ENCODE measurements around the gene MYO1F. TPM values are rescaled to one million over a fixed set of nuclear protein-coding genes. Genes with fewer than 3 reads are reported as not detected.

The MYO1F gene
- polyA plus RNA-seq, 2 of the 4 experiments (the other 2 are of a cell fraction): 0.23 to 0.37 TPM

GRCh38 chr19:8592231-8593009 is 15.2 kb upstream of the MYO1F start (continued):
- TF ChIP-seq FOSL2 (IDR thresholded peaks at IDR 0.05) (no peak), FOSL2 (CRISPR knock-in tag; IDR thresholded peaks at IDR 0.05) (no peak), HES2 (IDR thresholded peaks at IDR 0.05) (no peak), EHMT2 (IDR thresholded peaks at IDR 0.05; ENCODE audit: low read depth) (no peak), ESRRA (IDR thresholded peaks at IDR 0.05; ENCODE audit: borderline replicate concordance, low read length) (no peak)

GRCh38 chr19:8589177-8589714 is 12.0 kb upstream of the MYO1F start:
- Histone ChIP-seq H3K27ac (no peak overlapping the region), H3K4me3 (no peak overlapping the region), H3K4me1 (0 out of 3 replicates have a peak, but pooled peaks cover 7% of the 10 kb centered on the region), H3K4me2 (no peak overlapping the region), H3K9me3 (no peaks in the 10 kb centered on the region)
- FAIRE-seq (no peak), ATAC-seq (no peak), DNase-seq (ENCODE audit: low read depth in 1 of 2, low spot score in 1 of 2) (no peak)
- ChIA-PET CTCF (interaction anchor here (1.2 to 1.4 kb wide), 2 partner anchors 8 to 9 kb away, joined by 5 read pairs; no protein-coding TSS in a partner anchor), POLR2A (no interaction called here)
- TF ChIP-seq POLR2AphosphoS2 (conservative IDR thresholded peaks at IDR 0.05; ENCODE audit: low read length) (no peak), EHMT2 (IDR thresholded peaks at IDR 0.05; ENCODE audit: low read depth) (no peak), BHLHE40 (IDR thresholded peaks at IDR 0.05; ENCODE audit: low read depth, low read length) (no peak), KDM1A (IDR thresholded peaks at IDR 0.05; ENCODE audit: low read depth) (no peak), SMC3 (IDR thresholded peaks at IDR 0.05) (no peak), JUN (IDR thresholded peaks at IDR 0.05) (no peak), FOSB (CRISPR knock-in tag; IDR thresholded peaks at IDR 0.05) (no peak), ZFP36 (IDR thresholded peaks at IDR 0.05; ENCODE audit: borderline replicate concordance, partially characterized antibody) (no peak), SREBF2 (IDR thresholded peaks at IDR 0.05) (no peak), CTCF (IDR thresholded peaks at IDR 0.05) (no peak), ZSCAN20 (CRISPR knock-in tag; IDR thresholded peaks at IDR 0.05) (no peak), ATOH8 (CRISPR knock-in tag; IDR thresholded peaks at IDR 0.05; ENCODE audit: low read depth) (no peak), JUNB (IDR thresholded peaks at IDR 0.05) (no peak), NR3C1 (IDR thresholded peaks at IDR 0.05) (no peak), NFE2L2 (conservative IDR thresholded peaks at IDR 0.05; ENCODE audit: low read length) (no peak), EP300 (IDR thresholded peaks at IDR 0.05) (no peak), HOXA7 (CRISPR knock-in tag; IDR thresholded peaks at IDR 0.05) (no peak), CHD2 (IDR thresholded peaks at IDR 0.05; ENCODE audit: low read length, partially characterized antibody) (no peak), KDM5A (IDR thresholded peaks at IDR 0.05) (no peak), MAZ (IDR thresholded peaks at IDR 0.05; ENCODE audit: borderline replicate concordance, low read depth, low read length) (no peak)
- WGBS (ENCODE audit: missing lambda C conversion rate): 92% methylated on average over 13 of the region's 32 CpGs

All from A549 (cell line).